Esophagus mucosa (tissue), 1 donor: ENCODE results near the gene RHCE. TPM values are rescaled to one million over a fixed set of nuclear protein-coding genes. Genes with fewer than 3 reads are reported as not detected.
"Not testable (repeated sequence)": the region's sequence is repeated elsewhere in the genome, so short reads cannot be mapped to it uniquely, and the experiment has no call there.

Experiments
- ATAC-seq: fragments of 200-7000 bp; cut with Tn5 transposase; one replicate; pipeline ENCODE4 v1.9.1; 2020
- total RNA-seq: library from RNA; stranded (reverse); gene quantifications from one replicate; pipeline ENCODE4 v1.2.4, GENCODE V29; 2023
- donor health status: DM: yes; HTN: yes; CAD: no.

Gene RHCE
- total RNA-seq, 1 donor from 2014 or later: 0.76 TPM

- no peak for ATAC-seq
Measured at GRCh38 chr1:25341746-25342145, 78.9 kb downstream of the RHCE start.

- ATAC-seq: no peak
Measured at GRCh38 chr1:25338986-25339385, 81.6 kb downstream of the RHCE start.

- ATAC-seq: peak; percentile 98
Measured at GRCh38 chr1:25338188-25338981, 82.2 kb downstream of the RHCE start, which contains the start of gene TMEM50A. TMEM50A (plus strand) TSS chr1:25338334; CDS start chr1:25340487, 2,153 bp downstream.

- ATAC-seq: peak; percentile 67
Measured at GRCh38 chr1:25337483-25338187, 83.0 kb downstream of the RHCE start.

- ATAC-seq: peak; percentile 33
Measured at GRCh38 chr1:25336922-25337354, 83.7 kb downstream of the RHCE start.

- peak; percentile 59 for ATAC-seq
Measured at GRCh38 chr1:25329950-25330349, 90.7 kb downstream of the RHCE start.

GRCh38 chr1:25329336-25329735 is 91.3 kb downstream of the RHCE start:
- ATAC-seq: not testable (repeated sequence)

GRCh38 chr1:25328791-25329185 is 91.8 kb downstream of the RHCE start:
- ATAC-seq: not testable (repeated sequence)

- not testable (repeated sequence) for ATAC-seq
Measured at GRCh38 chr1:25327864-25328790, 92.5 kb downstream of the RHCE start.

GRCh38 chr1:25324407-25324806 is 96.2 kb downstream of the RHCE start:
- not testable (repeated sequence) for ATAC-seq

- ATAC-seq: not testable (repeated sequence)
Measured at GRCh38 chr1:25322127-25322526, 98.5 kb downstream of the RHCE start.

GRCh38 chr1:25320314-25320938 is 100.2 kb downstream of the RHCE start:
- ATAC-seq: not testable (repeated sequence)

- not testable (repeated sequence) for ATAC-seq
Measured at GRCh38 chr1:25312806-25313470, 107.7 kb downstream of the RHCE start.

Other genes starting within 250 kb of the RHCE start
- gene SYF2, start 188.3 kb downstream of the RHCE start, total RNA-seq: 20.7 TPM
- gene RSRP1, start 173.4 kb downstream of the RHCE start, total RNA-seq: 38.1 TPM
- not detected for gene RHD, start 148.3 kb downstream of the RHCE start, total RNA-seq
- gene TMEM50A, start 82.5 kb downstream of the RHCE start, total RNA-seq: 66.2 TPM
- gene MACO1, start 10.1 kb upstream of the RHCE start, total RNA-seq: 15.2 TPM
- 18.8 TPM for gene LDLRAP1, start 122.8 kb upstream of the RHCE start, total RNA-seq
- gene MAN1C1, start 196.0 kb upstream of the RHCE start, total RNA-seq: 2.6 TPM